Liver (tissue), 3 donors: ENCODE measurements around the gene ENPP7.

Experiments
- TAF1 ChIP-seq: conservative IDR thresholded peaks from 2 replicates; pipeline ENCODE4 v1.6.1; 2016; ENCODE audit warnings: antibody characterized with exemption, mild to moderate bottlenecking
- TF ChIP-seq, protein P1 (sequence below): fragments of 150-350 bp; IDR thresholded peaks from 2 replicates; pipeline ENCODE4 v1.5.1; 2017; ENCODE audit warnings: improper control_type of control experiment, low read depth, low read length; ENCODE audit not compliant: missing input control
- donor health status: healthy.
- donor health status: healthy.

DNA sequence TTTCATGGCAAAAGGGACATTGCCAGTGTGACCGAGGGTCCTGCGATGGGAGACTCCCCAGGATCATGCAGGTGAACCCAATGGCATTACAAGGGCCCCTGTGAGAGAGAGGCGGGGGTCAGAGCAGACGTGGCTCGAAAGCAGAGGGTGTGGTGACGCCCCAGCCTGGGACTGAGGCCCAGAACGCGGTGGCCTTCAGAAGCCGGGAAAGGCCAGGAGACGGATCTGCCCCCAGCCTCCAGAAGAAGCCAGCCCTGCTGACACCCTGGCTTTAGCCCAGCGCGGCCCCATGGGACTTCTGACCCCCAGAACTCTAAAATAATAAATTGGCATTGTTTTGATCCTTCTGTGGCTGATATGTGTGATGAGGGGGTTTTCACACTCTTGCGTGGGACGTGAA is 17.4 kb upstream of the ENPP7 start:
- TF ChIP-seq, protein P1, sequence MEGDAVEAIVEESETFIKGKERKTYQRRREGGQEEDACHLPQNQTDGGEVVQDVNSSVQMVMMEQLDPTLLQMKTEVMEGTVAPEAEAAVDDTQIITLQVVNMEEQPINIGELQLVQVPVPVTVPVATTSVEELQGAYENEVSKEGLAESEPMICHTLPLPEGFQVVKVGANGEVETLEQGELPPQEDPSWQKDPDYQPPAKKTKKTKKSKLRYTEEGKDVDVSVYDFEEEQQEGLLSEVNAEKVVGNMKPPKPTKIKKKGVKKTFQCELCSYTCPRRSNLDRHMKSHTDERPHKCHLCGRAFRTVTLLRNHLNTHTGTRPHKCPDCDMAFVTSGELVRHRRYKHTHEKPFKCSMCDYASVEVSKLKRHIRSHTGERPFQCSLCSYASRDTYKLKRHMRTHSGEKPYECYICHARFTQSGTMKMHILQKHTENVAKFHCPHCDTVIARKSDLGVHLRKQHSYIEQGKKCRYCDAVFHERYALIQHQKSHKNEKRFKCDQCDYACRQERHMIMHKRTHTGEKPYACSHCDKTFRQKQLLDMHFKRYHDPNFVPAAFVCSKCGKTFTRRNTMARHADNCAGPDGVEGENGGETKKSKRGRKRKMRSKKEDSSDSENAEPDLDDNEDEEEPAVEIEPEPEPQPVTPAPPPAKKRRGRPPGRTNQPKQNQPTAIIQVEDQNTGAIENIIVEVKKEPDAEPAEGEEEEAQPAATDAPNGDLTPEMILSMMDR: no peak
- TF ChIP-seq TAF1: no peak
